NCI-H446 treated with DMSO at 0.1 percent for 48 hours (cell line): ENCODE data around the gene UNC119.

ENCODE experiments used
- DNase-seq: peaks from one replicate; lab custom pipeline; 2025; lab: John Stamatoyannopoulos, UW

The UNC119 gene

GRCh38 chr17:28498652-28499363 lies 53.6 kb downstream of the UNC119 start:
- DNase-seq: no peak

DNA sequence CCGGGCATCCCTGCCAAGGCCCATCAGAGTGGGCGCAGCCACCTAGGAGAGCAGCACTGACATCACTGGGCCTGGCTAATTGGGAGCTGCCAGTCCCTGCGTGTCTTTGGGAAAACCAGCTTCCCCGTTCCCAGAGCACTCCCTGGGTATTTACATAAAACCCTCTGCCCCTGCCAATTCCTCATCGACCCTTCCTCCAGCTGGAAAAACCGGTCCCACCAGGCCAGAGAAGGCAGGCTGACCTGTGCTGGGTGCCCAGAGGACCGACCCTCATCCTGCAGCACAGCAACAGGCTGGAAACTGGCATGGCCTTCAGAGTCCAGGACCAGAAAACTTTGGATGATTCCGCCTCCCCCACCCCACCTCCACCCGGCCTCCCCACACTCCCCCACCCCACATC lies 54.5 kb downstream of the UNC119 start:
- DNase-seq: no peak
